Bronchial smooth muscle cell (primary cell): ENCODE measurements around the gene OR4C6. TPM values are rescaled to one million over a fixed set of nuclear protein-coding genes. Genes with fewer than 3 reads are reported as not detected.

ENCODE experiments used
- total RNA-seq: library from RNA; depleted of rRNA; stranded (reverse); fragments of >200 nt; gene quantifications from 2 replicates; pipeline ENCODE4 v1.2.1, GENCODE V29; 2014

The OR4C6 gene
- total RNA-seq, result not detected in 2 replicates

DNA sequence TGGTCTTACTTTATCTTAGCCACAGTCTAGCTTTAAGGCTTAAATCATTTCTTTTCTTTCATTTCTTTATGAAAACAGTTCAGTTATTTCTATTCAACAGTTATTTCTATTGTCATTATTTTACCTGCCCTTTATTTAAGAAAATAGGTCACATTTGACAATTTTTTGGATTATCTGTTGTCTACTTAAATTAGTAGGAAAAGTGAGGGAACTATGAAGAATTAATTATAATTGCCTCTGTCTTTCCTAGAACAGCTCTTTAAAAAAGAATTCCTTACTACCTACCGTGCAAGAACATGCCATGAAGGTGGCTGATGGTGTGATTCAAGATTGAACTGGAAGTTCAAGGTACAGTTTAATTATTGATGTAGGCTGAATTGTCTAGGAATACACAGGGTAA is at the start of gene OR4C6:
Gene OR4C6 (plus strand): TSS at position 301 of the 400 bp plus-strand sequence. CDS start 2,966 bp downstream, outside the sequence.

DNA sequence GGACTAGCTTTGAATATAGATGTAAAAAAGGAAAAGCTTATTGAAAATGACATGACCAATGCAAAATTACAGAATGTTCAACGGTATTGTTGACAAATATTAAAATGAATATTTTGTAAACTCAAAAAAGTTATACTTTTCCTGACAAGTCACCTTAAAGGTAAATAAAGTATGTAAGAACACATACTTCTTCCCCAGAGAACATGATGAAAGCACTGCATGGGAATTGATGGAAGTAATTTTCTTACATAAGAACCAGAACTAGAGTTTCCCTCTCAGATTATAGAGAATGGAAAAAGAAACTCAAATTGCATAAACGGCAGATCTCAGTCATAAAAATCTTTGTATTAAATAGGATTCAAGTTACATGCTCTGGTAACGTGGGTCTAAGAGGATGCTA is 27.2 kb upstream of the OR4C6 start, which contains the start of gene OR4P4:
Gene OR4P4 (plus strand): TSS at position 301 of the 400 bp plus-strand sequence.

DNA sequence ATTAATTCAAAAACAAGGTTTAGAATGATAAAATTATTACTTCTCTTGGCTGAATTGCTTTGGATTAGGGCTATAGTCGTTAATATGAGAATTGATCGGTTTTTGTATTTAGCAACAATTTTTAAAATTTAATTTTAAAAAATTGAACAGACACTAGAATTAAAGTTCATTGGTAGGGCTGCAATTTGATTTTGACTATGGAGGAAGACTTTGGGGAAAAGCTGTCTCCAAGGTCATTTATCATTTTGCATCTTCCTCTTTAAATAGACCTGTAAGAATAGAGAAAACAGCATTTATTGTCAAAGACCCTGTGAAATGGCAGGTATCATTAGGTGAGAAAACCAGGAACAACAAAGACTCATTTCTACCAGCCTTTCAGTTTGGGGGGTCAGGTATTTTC is 14.0 kb upstream of the OR4C6 start, which contains the start of gene OR4S2:
Gene OR4S2 (plus strand): TSS at position 301 of the 400 bp plus-strand sequence. CDS start 2,577 bp downstream, outside the sequence.

Other genes with a start within 250 kb of the OR4C6 start
- gene OR4C15, start 107.7 kb upstream of the OR4C6 start, total RNA-seq, result not detected in 2 replicates
- not detected in 2 replicates for gene OR4C16, start 90.1 kb upstream of the OR4C6 start, total RNA-seq
- gene OR4C11, start 54.6 kb upstream of the OR4C6 start, total RNA-seq, result not detected in 2 replicates
- not detected in 2 replicates for gene OR4P4, start 27.1 kb upstream of the OR4C6 start, total RNA-seq
- not detected in 2 replicates for gene OR4S2, start 13.9 kb upstream of the OR4C6 start, total RNA-seq
- not detected in 2 replicates for gene OR5D13, start 111.2 kb downstream of the OR4C6 start, total RNA-seq
- gene OR5D14, start 133.4 kb downstream of the OR4C6 start, total RNA-seq, result not detected in 2 replicates
- not detected in 2 replicates for gene OR5L1, start 149.2 kb downstream of the OR4C6 start, total RNA-seq
- not detected in 2 replicates for gene OR5D18, start 157.4 kb downstream of the OR4C6 start, total RNA-seq
- not detected in 2 replicates for gene OR5L2, start 165.0 kb downstream of the OR4C6 start, total RNA-seq
- not detected in 2 replicates for gene OR5D16, start 176.6 kb downstream of the OR4C6 start, total RNA-seq
- not detected in 2 replicates for gene TRIM51, start 221.1 kb downstream of the OR4C6 start, total RNA-seq